Body of pancreas (tissue), 4 donors: ENCODE measurements around the gene TTYH1.

Experiments
- CTCF ChIP-seq, 7 experiments: fragments of 450-650 bp in 4 of 7; fragments of 200-600 bp in 3 of 7; sonication (generic) in 3 of 7; IDR thresholded peaks; one replicate each; pipeline ENCODE4 v1.5.1; 2016 to 2019; ENCODE audit warnings: antibody characterized with exemption in 7 of 7
- POLR2A ChIP-seq, 3 donors: fragments of 450-650 bp; IDR thresholded peaks; one replicate each; pipeline ENCODE4 v1.6.1; 2016; ENCODE audit warnings: antibody characterized with exemption in 3 of 3, mild to moderate bottlenecking in 2 of 3

GRCh38 chr19:54430306-54431254 is 15.3 kb downstream of the TTYH1 start:
- TF ChIP-seq POLR2A (IDR thresholded peaks at IDR 0.05) (peak in 1 of 3 donors; percentile 19), CTCF (IDR thresholded peaks at IDR 0.05) (peak; percentile 13 to 46 (median 32))
